Measurements from ENCODE around the gene UBE3D.

GRCh38 chr6:83062225-83062624, 3.4 kb downstream of the UBE3D start:
- TF ChIP-seq CTCF (IDR thresholded peaks at IDR 0.05 in 4 of 5, conservative IDR thresholded peaks at IDR 0.05 in 1 of 5), result no peak
- TF ChIP-seq POLR2A (IDR thresholded peaks at IDR 0.05), result no peak
